Mucosa of gallbladder (tissue), 1 donor: ENCODE results near the gene CFAP61. TPM values are rescaled to one million over a fixed set of nuclear protein-coding genes. Genes with fewer than 3 reads are reported as not detected.
"Not testable (repeated sequence)": the region's sequence is repeated elsewhere in the genome, so short reads cannot be mapped to it uniquely, and the experiment has no call there.

Experiments
- DNase-seq: peaks from one replicate; pipeline ENCODE4 v3.0.0-alpha.2; 2020; ENCODE audit warnings: low spot score
- total RNA-seq: library from RNA; stranded (reverse); gene quantifications from one replicate; pipeline ENCODE4 v1.2.1, GENCODE V29; 2021
- donor health status: DM: no; HTN: no; CAD: no.

Gene CFAP61
- total RNA-seq, 1 donor from 2014 or later: 0.78 TPM

GRCh38 chr20:20210327-20210726 is 158.0 kb downstream of the CFAP61 start:
- DNase-seq: no peak

- DNase-seq: no peak
These were observed 158.6 kb downstream of the CFAP61 start for GRCh38 chr20:20210943-20211273.

DNA sequence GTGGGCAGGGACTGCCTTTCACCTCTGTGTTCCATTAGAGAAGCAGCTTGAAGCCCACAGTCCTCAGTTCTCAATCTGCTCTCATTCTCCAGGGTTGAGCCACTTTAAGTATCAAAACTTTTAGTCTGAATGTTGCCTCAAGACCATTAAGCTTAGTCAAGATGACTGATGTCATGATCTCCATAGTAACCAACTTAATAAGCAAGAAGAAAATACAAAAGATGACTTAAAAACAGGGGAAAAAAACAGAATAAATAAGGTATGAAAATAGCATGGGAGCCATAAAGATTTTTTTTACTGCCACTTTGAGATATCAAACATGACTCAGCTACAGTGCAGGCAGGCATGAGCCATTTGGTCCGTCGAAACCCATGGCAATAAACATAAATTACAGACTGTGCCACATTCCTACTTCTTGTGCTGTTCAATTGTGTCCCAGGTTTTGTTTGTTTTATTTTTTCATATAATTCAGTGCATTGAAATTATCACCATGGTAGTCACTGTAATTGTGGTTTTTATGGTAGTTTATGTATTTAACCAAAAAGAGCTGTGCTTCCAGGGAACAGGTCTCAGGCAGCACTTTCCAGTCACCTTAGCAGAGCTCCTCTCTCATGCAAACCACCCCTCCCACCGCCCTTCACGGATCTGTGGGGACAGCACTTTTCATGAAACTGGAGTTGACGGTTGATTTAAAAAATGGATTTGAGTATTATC is 159.1 kb downstream of the CFAP61 start:
- no peak for DNase-seq

DNA sequence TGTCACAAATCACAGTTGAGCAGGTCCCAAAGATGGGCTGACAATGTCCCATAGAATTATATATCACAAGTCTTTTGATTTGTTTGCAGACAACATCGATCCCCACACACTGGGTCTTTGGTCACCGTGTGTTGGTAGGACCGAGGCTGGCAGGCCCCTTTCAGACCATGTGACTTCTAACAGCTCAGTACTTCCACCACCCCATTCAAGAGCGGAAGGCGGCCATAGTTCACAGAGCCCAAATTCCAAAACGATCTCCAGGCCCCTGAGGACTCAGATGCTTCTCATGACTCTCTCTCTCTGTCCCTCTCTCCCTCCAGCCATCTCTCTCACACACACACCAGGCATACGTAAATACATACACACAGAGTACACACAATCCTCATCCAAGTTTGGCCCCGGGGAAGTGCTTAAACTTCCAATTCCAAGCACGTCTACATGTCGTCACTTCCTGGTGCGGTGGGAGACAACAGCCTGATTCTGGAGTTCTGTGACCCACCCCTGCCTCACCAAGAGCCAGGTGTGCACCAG is 159.7 kb downstream of the CFAP61 start:
- DNase-seq: no peak

- no peak for DNase-seq
These were observed 160.4 kb downstream of the CFAP61 start for GRCh38 chr20:20212675-20213096.

GRCh38 chr20:20213526-20214121 is 161.3 kb downstream of the CFAP61 start:
- no peak for DNase-seq

GRCh38 chr20:20214757-20215275 is 162.5 kb downstream of the CFAP61 start:
- no peak for DNase-seq

DNA sequence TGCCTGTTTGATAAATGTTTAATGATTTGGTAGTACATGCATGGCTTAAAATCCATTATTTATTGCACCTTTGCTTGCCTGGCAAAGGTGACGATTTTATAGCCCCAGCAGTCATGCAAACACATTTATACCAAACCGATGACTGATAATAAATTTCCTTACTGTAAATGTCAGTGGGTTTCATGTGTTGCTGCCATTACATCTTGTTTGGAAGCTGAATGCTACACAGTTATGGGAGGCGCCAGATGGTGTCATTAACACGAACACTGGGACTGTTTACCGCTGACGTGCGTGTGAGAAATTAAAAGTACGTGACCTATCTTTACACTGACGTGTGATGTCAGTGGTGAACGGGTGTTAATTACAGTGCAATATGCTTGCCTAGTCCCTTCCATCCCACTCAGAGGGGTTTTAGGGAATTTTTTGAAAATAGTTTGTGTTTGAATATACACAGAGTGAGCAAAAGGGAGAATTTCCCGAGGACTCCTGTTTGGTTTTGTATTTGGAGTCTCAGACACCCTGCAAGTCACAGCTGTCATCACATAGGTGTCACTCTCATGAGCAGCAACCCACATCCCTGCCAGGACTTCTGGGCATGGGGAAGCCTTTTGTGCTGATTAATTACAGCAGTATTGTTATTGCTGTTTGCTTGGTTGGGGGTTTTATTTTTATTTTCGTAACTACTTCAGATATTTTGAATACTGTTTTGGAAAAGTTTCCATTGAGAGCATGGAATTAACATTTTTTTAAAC is 163.8 kb downstream of the CFAP61 start:
- DNase-seq: no peak

DNA sequence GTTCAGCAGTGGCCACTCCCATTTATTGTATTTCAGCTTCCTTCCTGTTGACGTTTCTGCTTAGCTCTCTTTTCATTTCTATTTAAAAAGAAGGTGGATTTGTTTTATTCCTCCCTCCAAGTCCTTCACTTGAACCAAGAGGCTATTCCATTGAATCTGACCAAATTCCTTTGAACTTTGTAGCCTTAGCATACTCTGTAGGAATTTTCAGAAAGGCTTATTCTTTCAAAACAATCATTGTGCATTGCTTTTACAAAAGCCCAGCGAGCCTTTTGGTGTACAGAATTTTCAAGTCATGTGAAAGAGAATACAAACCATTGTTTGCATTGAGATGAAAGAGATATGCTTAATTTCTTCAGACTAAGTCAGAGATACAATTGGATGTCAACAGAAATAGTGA is 164.6 kb downstream of the CFAP61 start:
- DNase-seq: no peak

DNA sequence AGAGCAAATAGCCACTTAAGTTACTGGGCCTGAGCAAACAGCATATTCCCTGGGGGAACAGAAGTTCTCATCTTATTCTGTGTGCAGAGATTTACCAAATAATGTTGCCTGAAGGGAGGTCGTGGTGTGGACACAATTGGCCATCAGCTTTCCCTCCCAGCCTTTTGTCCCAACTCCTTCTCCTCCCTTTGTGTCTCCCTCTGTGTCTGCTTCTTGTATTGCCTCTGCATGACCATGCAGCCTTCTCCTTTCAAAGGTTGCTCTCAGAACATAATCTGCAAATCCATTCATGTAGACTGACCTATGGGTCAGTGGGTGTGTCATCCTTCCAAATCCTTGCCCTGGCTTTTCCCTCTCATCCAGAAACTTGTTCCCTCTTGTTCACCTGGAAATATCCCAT is 165.3 kb downstream of the CFAP61 start:
- DNase-seq: no peak

GRCh38 chr20:20218106-20218505 is 165.8 kb downstream of the CFAP61 start:
- not testable (repeated sequence) for DNase-seq

GRCh38 chr20:20219016-20219415 is 166.7 kb downstream of the CFAP61 start:
- DNase-seq: no peak

DNA sequence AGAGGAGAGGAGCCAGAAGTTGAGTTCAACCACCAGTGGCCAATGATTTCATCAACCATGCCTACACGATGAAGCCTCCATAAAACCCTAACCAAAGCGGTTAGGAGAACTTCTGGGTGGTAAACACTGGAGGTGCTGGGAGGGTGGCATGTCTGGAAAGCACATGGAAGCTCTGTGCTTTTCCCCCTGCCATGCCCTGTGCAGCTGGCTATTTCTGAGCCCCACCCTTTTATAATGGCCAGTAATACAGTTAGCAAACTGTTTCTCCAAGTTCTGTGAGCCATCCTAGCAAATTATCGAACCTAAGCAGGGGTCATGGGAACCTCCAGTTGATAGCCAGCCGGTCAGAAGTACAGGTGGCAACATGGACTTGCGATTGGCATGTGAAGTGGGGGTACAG is 167.8 kb downstream of the CFAP61 start:
- no peak for DNase-seq

DNA sequence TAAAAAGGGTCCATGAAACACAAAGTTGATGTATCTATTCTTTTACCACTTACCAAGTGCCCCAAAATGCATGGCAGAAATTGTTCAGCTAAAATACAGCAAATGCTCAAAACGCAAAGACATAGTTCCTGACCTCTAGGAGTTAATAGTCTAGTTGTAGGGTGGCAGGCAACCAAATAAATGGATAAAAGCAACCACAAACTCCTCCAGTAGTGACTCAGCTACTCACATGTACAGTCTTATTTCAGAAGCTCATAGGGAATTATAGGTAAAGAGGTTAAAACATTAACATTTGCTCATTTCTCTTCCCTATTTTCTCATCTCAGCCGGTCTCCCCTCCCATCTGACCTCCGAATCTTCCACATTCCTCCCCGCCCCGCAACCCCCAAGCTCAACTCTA is 171.6 kb downstream of the CFAP61 start:
- no peak for DNase-seq

DNA sequence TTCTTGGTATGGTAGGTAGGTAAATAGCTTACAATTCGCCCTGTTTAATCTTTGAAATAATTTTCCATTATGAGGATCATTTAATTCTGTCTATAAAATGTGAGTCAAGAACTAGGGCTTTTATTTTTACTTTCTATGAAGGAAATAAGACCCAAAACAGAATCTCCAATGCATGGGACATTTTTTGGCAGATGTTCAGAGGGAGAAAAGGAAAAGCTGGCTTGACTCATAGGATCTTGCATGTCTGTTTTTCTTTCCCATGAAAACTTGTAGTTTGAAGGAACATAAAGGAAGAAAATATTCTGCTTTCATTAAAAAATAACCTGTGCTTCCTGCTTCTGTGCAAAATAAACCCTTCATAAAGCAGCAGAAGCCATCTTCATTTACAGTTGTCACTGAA is 172.5 kb downstream of the CFAP61 start:
- DNase-seq: no peak

DNA sequence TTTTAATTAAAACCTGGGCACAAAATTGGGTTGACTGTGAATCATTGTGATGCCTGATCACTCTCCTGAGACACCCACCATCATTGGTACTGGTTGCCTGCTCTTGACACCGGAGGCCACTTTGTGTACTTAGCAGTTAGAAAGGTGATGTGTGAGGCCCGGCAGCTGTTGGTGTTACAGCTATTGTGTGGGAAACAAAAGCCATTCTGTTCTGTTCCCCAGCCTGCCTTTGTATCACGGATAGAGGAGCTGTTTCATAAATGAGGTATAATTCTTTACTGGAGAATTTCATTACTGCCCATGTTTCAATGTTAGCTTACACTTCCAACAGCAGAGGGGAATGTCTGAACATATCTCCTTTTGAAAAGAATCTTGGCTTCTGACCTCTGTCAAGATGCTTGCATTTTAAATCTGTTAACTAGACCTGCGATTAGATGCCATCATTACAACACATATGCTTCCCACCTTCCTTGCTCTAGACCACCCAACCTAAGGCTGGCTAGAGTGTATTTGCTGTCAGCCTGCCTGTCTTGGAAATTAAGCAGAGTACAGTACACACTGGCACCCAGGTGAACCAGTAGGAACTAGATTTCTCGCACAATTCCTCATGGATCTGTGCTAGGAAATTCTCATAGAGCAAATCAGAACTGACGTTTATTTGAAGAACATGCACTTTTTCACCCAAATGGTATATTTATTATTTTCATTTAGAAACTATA is 173.2 kb downstream of the CFAP61 start:
- no peak for DNase-seq

GRCh38 chr20:20226554-20226953 is 174.2 kb downstream of the CFAP61 start:
- DNase-seq: no peak

- DNase-seq: no peak
These were observed 174.8 kb downstream of the CFAP61 start for GRCh38 chr20:20227013-20227571.

DNA sequence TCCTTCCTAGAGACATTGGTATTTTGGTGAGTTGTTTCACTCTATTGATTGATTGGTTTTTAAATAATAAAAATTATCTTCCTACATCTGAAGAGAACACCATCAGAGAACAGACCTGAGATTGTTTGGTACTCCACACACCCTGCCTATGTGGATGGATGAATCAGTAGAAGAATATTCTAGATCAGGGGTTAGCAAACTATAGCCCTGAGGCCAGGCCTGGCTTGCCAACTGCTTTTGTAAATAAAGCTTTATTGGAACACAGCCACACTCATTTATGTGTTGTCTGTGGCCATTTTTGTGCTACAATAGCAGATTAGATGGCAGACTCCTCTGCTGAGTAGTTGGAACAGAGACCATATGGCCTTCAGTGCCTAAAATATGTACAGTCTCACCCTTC is 176.0 kb downstream of the CFAP61 start:
- no peak for DNase-seq

DNA sequence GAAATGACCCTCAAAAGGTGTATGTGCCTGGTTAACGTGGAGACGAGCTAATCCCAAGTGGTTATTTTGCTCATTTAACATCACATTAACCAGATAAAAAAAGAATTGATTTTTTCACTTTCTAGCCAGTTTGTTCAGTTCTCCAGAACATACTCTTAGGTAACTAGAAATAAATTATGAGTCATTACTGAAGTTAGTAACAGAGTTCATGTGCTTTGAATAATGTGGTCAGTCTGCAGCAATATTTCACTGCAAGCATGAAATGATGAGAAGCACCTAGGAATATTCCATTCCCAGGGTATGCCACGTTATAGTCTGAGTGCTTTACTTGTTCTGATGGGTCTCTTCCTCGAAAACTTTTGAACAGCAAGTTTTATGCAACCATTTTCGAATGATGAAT is 177.3 kb downstream of the CFAP61 start:
- DNase-seq: no peak

DNA sequence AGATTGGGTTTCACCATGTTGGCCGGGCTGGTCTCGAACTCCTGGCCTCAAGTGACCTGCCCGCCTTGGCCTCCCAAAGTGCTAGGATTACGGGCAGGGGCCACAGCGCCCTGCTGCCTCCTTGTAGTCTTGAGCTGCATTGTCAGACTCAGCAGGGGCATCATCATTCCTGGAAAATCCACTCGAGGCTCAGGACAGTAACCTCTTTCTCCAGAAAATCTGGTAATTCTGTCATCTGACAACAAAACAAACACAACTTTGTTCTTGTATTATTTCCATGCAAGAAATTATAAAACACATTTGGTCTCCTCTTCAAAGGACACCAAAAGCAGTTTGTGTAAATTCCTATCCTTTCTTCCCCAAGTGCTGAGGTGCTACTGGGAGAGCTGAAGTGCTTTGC is 178.4 kb downstream of the CFAP61 start:
- DNase-seq: no peak
